Liver (tissue), 3 donors: ENCODE results near the gene SCAMP1.

ENCODE experiments used
- EGR1 ChIP-seq, 2 donors: IDR thresholded peaks; 2 replicates each; pipeline ENCODE4 v1.6.1; 2016 to 2018; ENCODE audit warnings: antibody characterized with exemption in 2 of 2, low read depth in 2 of 2
- FOXA1 ChIP-seq: IDR thresholded peaks from 2 replicates; pipeline ENCODE4 v1.6.1; 2016; ENCODE audit warnings: antibody characterized with exemption
- HNF4A ChIP-seq, 2 donors: conservative IDR thresholded peaks; 2 replicates each; pipeline ENCODE4 v1.6.1; 2016; ENCODE audit warnings: antibody characterized with exemption in 2 of 2, mild to moderate bottlenecking in 2 of 2
- JUND ChIP-seq, 2 donors: IDR thresholded peaks; 2 replicates each; pipeline ENCODE4 v1.6.1; 2016; ENCODE audit warnings: antibody characterized with exemption in 2 of 2
- RXRA ChIP-seq, 2 donors: IDR thresholded peaks; 2 replicates each; pipeline ENCODE4 v1.6.1; 2017 to 2018; ENCODE audit warnings: antibody characterized with exemption in 2 of 2, mild to moderate bottlenecking in 1 of 2
- TAF1 ChIP-seq: conservative IDR thresholded peaks from 2 replicates; pipeline ENCODE4 v1.6.1; 2016; ENCODE audit warnings: antibody characterized with exemption, mild to moderate bottlenecking
- YY1 ChIP-seq: IDR thresholded peaks from 2 replicates; pipeline ENCODE4 v1.6.1; 2016; ENCODE audit warnings: antibody characterized with exemption, mild to moderate bottlenecking
- TF ChIP-seq, protein P1 (sequence below): IDR thresholded peaks from 2 replicates; pipeline ENCODE4 v1.6.1; 2016; ENCODE audit warnings: antibody characterized with exemption
- TF ChIP-seq, protein P2 (sequence below): fragments of 150-350 bp; IDR thresholded peaks from 2 replicates; pipeline ENCODE4 v1.5.1; 2017; ENCODE audit warnings: improper control_type of control experiment, low read depth, low read length; ENCODE audit not compliant: missing input control
- TF ChIP-seq, protein P3 (sequence below): IDR thresholded peaks from 2 replicates; pipeline ENCODE4 v1.6.1; 2016; ENCODE audit warnings: antibody characterized with exemption, mild to moderate bottlenecking
- TF ChIP-seq, protein P4 (sequence below): IDR thresholded peaks from 2 replicates; pipeline ENCODE4 v1.6.1; 2016; ENCODE audit warnings: antibody characterized with exemption
- donor health status: healthy.
- donor health status: healthy.

DNA sequence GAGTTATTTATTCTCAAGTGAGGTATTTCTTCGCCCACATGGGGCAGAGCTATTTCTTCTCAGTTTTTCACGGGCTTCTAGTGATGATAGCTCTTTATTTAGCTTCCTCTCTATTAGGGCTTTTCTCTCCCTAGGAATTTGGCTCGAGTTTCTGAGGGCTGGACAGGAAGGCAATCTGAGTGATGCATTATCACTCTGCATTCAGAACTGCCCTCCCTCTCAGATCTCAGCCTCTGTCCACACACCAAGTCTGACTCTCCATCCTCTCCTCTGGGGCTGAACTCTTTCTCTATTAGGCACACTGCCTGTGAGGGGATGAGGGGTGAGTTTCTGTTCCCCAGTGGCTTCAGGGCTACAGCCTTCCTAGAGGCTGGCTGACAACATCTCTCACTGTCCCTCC is 14.9 kb upstream of the SCAMP1 start:
- TF ChIP-seq, protein P1, sequence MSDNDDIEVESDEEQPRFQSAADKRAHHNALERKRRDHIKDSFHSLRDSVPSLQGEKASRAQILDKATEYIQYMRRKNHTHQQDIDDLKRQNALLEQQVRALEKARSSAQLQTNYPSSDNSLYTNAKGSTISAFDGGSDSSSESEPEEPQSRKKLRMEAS = no peak
- TF ChIP-seq, protein P2, sequence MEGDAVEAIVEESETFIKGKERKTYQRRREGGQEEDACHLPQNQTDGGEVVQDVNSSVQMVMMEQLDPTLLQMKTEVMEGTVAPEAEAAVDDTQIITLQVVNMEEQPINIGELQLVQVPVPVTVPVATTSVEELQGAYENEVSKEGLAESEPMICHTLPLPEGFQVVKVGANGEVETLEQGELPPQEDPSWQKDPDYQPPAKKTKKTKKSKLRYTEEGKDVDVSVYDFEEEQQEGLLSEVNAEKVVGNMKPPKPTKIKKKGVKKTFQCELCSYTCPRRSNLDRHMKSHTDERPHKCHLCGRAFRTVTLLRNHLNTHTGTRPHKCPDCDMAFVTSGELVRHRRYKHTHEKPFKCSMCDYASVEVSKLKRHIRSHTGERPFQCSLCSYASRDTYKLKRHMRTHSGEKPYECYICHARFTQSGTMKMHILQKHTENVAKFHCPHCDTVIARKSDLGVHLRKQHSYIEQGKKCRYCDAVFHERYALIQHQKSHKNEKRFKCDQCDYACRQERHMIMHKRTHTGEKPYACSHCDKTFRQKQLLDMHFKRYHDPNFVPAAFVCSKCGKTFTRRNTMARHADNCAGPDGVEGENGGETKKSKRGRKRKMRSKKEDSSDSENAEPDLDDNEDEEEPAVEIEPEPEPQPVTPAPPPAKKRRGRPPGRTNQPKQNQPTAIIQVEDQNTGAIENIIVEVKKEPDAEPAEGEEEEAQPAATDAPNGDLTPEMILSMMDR = no peak
- TF ChIP-seq, protein P3, sequence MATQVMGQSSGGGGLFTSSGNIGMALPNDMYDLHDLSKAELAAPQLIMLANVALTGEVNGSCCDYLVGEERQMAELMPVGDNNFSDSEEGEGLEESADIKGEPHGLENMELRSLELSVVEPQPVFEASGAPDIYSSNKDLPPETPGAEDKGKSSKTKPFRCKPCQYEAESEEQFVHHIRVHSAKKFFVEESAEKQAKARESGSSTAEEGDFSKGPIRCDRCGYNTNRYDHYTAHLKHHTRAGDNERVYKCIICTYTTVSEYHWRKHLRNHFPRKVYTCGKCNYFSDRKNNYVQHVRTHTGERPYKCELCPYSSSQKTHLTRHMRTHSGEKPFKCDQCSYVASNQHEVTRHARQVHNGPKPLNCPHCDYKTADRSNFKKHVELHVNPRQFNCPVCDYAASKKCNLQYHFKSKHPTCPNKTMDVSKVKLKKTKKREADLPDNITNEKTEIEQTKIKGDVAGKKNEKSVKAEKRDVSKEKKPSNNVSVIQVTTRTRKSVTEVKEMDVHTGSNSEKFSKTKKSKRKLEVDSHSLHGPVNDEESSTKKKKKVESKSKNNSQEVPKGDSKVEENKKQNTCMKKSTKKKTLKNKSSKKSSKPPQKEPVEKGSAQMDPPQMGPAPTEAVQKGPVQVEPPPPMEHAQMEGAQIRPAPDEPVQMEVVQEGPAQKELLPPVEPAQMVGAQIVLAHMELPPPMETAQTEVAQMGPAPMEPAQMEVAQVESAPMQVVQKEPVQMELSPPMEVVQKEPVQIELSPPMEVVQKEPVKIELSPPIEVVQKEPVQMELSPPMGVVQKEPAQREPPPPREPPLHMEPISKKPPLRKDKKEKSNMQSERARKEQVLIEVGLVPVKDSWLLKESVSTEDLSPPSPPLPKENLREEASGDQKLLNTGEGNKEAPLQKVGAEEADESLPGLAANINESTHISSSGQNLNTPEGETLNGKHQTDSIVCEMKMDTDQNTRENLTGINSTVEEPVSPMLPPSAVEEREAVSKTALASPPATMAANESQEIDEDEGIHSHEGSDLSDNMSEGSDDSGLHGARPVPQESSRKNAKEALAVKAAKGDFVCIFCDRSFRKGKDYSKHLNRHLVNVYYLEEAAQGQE = no peak
- TF ChIP-seq EGR1 (IDR thresholded peaks at IDR 0.05; ENCODE audit: low read depth in 2 of 2) (no peak), TAF1 (no peak), JUND (IDR thresholded peaks at IDR 0.05) (no peak), RXRA (IDR thresholded peaks at IDR 0.05) (no peak), YY1 (no peak), FOXA1 (no peak), HNF4A (conservative IDR thresholded peaks at IDR 0.05) (no peak)
- TF ChIP-seq, protein P4, sequence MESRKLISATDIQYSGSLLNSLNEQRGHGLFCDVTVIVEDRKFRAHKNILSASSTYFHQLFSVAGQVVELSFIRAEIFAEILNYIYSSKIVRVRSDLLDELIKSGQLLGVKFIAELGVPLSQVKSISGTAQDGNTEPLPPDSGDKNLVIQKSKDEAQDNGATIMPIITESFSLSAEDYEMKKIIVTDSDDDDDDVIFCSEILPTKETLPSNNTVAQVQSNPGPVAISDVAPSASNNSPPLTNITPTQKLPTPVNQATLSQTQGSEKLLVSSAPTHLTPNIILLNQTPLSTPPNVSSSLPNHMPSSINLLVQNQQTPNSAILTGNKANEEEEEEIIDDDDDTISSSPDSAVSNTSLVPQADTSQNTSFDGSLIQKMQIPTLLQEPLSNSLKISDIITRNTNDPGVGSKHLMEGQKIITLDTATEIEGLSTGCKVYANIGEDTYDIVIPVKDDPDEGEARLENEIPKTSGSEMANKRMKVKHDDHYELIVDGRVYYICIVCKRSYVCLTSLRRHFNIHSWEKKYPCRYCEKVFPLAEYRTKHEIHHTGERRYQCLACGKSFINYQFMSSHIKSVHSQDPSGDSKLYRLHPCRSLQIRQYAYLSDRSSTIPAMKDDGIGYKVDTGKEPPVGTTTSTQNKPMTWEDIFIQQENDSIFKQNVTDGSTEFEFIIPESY = no peak
